Stomach (tissue), 9 donors: ENCODE results near the gene FIGN. TPM values are rescaled to one million over a fixed set of nuclear protein-coding genes. Genes with fewer than 3 reads are reported as not detected.

Experiments
- DNase-seq, 2 donors: peaks; one replicate each; pipeline versions ENCODE4 v3.0.0 to v3.0.0-alpha.2; 2013 to 2019
- H3K27ac ChIP-seq, 5 donors: fragments of 200-600 bp in 4 of 5; sonication (generic) in 4 of 5; one replicate each; pipeline ENCODE4 v1.5.1; 2013 to 2019; ENCODE audit warnings: mild to moderate bottlenecking in 1 of 5, moderate library complexity in 1 of 5
- H3K27me3 ChIP-seq, 3 donors: fragments of 200-600 bp; sonication (generic); one replicate each; pipeline ENCODE4 v1.5.1; 2017 to 2019; ENCODE audit warnings: mixed run types in 1 of 3
- H3K36me3 ChIP-seq, 4 donors: fragments of 200-600 bp; sonication (generic); 1 replicate in 3 of 4; 2 replicates in 1 of 4; pipeline ENCODE4 v1.5.1; 2016 to 2019
- H3K4me1 ChIP-seq, 4 donors: fragments of 200-600 bp; sonication (generic); one replicate each; pipeline ENCODE4 v1.5.1; 2016 to 2019
- H3K4me3 ChIP-seq, 4 donors: fragments of 200-600 bp; sonication (generic) in 3 of 4; one replicate each; pipeline ENCODE4 v1.5.1; 2016 to 2019; ENCODE audit warnings: mild to moderate bottlenecking in 1 of 4
- H3K9me3 ChIP-seq, 4 donors: fragments of 200-600 bp; sonication (generic); one replicate each; pipeline ENCODE4 v1.5.1; 2016 to 2019
- EP300 ChIP-seq: sonication (generic); formaldehyde crosslinking; IDR thresholded peaks from one replicate; pipeline ENCODE4 v1.6.1; 2017; ENCODE audit warnings: antibody characterized with exemption
- POLR2A ChIP-seq, 4 donors: fragments of 450-650 bp; IDR thresholded peaks; one replicate each; pipeline ENCODE4 v1.6.1; 2016; ENCODE audit warnings: antibody characterized with exemption in 4 of 4, control low read depth in 2 of 4, mild to moderate bottlenecking in 1 of 4, moderate library complexity in 1 of 4
- POLR2AphosphoS5 ChIP-seq, 3 donors: sonication (generic); formaldehyde crosslinking; IDR thresholded peaks; one replicate each; pipeline ENCODE4 v1.6.1; 2016; ENCODE audit warnings: antibody characterized with exemption in 3 of 3
- WGBS, 5 donors: extraction: QIAGEN DNeasy Blood & Tissue Kit in 3 of 5; methylation state at CpG; one replicate each; pipeline versions ENCODE4 v1.1.5 to v1.1.7; 2013 to 2018; 5-methylcytosine and 5-hydroxymethylcytosine counted together
- intact Hi-C: fragments of 100-400 bp; cut with DNase I; formaldehyde crosslinking; loops from one replicate; pipeline ENCODE4 v1.15.1; 2023; ENCODE audit warnings: low total_unique reads
- polyA plus RNA-seq, 3 donors: library from polyadenylated mRNA; stranded (reverse); fragments of 200-250 nt; gene quantifications; one replicate each; pipeline ENCODE4 v1.2.3, GENCODE V29; 2013
- total RNA-seq, 5 donors: library from RNA; depleted of rRNA; stranded (reverse); fragments of >200 nt; gene quantifications; one replicate each; pipeline versions ENCODE4 v1.1.0 to v1.2.3, GENCODE V29; 2014 to 2016
- TF ChIP-seq, protein P1 (sequence below), 7 experiments: fragments of 450-650 bp in 4 of 7; fragments of 200-600 bp in 3 of 7; sonication (generic) in 3 of 7; IDR thresholded peaks; one replicate each; pipeline ENCODE4 v1.5.1; 2016 to 2019; ENCODE audit warnings: antibody characterized with exemption in 7 of 7, control low read depth in 2 of 7, mild to moderate bottlenecking in 1 of 7
- donor health status: healthy with polysubstance abuse.
- donor health status: Bipolar disorder and iron deficiency.
- donor health status: healthy.

FIGN gene
- total and polyA plus RNA-seq, 8 donors, result 0.33 to 8.9 (median 2.3) TPM

DNA sequence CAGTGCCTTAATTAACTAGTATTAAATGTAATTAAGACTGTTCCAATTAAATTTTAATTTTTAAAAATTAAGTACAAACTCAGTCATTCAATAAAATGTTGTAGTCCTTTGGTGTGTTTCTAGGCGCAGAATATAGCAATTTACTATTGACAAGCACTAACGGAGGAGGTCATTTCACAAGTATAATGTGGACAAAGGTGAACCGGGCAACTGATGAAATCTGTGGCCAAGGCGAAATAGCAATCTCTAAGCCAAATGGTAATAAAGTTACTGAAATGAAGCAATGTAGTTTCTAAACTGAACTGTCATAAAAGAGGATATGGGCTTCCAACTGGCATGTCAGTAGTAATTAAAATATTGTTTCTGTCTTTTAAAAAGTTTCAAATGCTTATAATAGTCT is 27.5 kb downstream of the FIGN start:
- H3K9me3 ChIP-seq, result no peaks in the 10 kb centered on the region
- no peak overlapping the region for H3K4me3 ChIP-seq
- no peaks in the 10 kb centered on the region for H3K27me3 ChIP-seq
- no peak overlapping the region for H3K27ac ChIP-seq
- no peaks in the 10 kb centered on the region for H3K36me3 ChIP-seq
- TF ChIP-seq POLR2AphosphoS5 (IDR thresholded peaks at IDR 0.05) (no peak), EP300 (no peak), POLR2A (IDR thresholded peaks at IDR 0.05) (no peak)
- TF ChIP-seq, protein P1, sequence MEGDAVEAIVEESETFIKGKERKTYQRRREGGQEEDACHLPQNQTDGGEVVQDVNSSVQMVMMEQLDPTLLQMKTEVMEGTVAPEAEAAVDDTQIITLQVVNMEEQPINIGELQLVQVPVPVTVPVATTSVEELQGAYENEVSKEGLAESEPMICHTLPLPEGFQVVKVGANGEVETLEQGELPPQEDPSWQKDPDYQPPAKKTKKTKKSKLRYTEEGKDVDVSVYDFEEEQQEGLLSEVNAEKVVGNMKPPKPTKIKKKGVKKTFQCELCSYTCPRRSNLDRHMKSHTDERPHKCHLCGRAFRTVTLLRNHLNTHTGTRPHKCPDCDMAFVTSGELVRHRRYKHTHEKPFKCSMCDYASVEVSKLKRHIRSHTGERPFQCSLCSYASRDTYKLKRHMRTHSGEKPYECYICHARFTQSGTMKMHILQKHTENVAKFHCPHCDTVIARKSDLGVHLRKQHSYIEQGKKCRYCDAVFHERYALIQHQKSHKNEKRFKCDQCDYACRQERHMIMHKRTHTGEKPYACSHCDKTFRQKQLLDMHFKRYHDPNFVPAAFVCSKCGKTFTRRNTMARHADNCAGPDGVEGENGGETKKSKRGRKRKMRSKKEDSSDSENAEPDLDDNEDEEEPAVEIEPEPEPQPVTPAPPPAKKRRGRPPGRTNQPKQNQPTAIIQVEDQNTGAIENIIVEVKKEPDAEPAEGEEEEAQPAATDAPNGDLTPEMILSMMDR (IDR thresholded peaks at IDR 0.05), result no peak
- intact Hi-C loops, result no loop called here
- H3K4me1 ChIP-seq, result peaks cover 0 to 17% (median 0%) of the 10 kb centered on the region in 4 donors
- DNase-seq, result no peak
- WGBS, 5 donors, result 87 to 97% (median 96%) methylated on average over 4 of the region's 4 CpGs

DNA sequence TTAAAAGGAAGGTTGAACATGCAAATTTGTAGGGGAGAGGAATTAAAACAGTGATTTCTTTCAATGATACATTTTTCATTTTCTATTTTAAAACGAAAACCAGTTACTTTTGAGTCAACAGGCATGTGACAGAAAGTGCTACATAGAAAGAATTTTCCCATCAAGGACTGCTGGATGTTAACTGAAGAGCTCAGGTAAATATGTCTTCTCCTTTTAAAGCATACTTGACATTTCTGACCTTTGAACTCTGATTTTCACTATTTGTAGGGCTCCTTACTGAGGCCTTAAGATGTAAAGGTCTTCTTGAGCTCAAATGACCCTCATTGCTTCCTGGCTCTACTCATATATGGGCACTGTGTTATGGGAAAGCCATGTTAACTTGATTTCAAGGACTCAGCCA is 32.4 kb downstream of the FIGN start:
- no peak for DNase-seq
- Histone ChIP-seq H3K27me3 (no peaks in the 10 kb centered on the region), H3K27ac (no peak overlapping the region), H3K4me1 (peaks cover 0 to 2% (median 0%) of the 10 kb centered on the region in 4 donors), H3K4me3 (no peak overlapping the region), H3K9me3 (no peaks in the 10 kb centered on the region), H3K36me3 (no peaks in the 10 kb centered on the region)
- WGBS, 5 donors, result 68 to 89% (median 80%) methylated on average over 1 of the region's 1 CpG
- intact Hi-C loops, result no loop called here
- TF ChIP-seq POLR2A (IDR thresholded peaks at IDR 0.05), result no peak
- no peak for TF ChIP-seq EP300

DNA sequence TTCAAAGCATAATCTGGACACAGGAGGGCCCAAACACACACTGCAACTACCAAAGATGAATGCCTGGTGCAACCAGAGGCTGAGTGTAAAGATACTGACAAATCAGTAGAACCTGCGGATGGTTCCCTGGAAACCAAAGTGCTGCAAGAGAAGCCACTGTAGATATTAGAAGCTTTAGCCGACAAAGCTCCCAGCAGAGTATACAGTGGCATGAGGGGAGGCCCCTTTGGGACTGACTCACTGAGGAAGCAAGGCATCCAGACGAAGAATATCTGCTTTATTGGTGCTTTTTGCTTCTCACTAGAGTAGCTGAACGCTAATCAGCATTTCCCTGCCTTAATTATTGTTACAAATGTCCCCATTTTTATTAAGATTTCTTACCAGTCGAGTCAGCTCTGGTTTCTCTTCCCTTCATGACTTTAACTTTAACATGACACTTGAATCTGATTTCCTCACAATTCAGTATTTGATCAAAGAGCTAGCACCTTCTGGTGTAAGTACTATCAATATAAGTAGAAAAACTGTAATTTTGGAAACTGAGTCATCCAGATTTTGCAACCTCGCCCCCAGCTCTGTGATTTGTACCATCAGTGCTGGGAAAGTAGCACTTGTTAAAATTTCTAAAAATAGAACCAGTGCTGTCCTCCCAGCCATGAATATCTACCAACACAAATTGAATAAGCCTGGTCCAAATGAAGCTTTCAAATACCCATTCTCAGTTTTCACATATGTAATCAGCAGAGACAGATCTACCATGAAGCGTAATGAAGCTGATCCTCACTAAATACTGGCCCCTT is 34.2 kb downstream of the FIGN start:
- TF ChIP-seq POLR2A (IDR thresholded peaks at IDR 0.05), result no peak
- H3K9me3 ChIP-seq, result no peaks in the 10 kb centered on the region
- no peak for DNase-seq
- H3K4me3 ChIP-seq, result no peak overlapping the region
- peaks cover 0 to 4% (median 0%) of the 10 kb centered on the region in 4 donors for H3K4me1 ChIP-seq
- WGBS, 5 donors, result 73 to 88% (median 78%) methylated on average over 7 of the region's 7 CpGs
- H3K27ac ChIP-seq, result no peak overlapping the region
- intact Hi-C loops, result no loop called here
- no peaks in the 10 kb centered on the region for H3K36me3 ChIP-seq
- H3K27me3 ChIP-seq, result no peaks in the 10 kb centered on the region

DNA sequence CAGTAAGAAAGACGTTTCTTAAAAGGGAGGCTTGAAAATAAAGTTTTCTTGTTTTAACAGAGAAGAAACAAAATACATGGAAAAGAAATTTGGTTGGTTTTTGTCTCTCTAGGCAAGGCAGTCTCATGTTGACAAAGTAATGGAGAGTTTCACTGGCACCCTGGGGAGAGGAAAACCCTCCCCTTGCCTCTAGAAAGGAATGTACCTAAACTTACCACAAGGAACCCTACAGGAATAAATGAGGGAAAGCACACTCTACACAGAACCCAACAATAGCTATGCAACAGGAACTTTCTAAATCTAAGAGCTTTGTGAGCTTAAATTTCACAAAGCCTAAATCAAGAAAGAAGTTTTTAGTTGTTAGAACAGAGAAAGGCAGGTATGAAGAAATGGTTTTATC is 37.0 kb downstream of the FIGN start:
- TF ChIP-seq POLR2A (IDR thresholded peaks at IDR 0.05) (no peak), EP300 (no peak), POLR2AphosphoS5 (IDR thresholded peaks at IDR 0.05) (no peak)
- TF ChIP-seq, protein P1 (IDR thresholded peaks at IDR 0.05), result no peak
- no peaks in the 10 kb centered on the region for H3K36me3 ChIP-seq
- no peak overlapping the region for H3K27ac ChIP-seq
- 76 to 89% (median 83%) methylated on average over 1 of the region's 1 CpG for WGBS, 5 donors
- H3K9me3 ChIP-seq, result no peaks in the 10 kb centered on the region
- no peak overlapping the region for H3K4me3 ChIP-seq
- H3K27me3 ChIP-seq, result no peaks in the 10 kb centered on the region
- intact Hi-C loops, result no loop called here
- no peak for DNase-seq
- peaks cover 0 to 4% (median 0%) of the 10 kb centered on the region in 4 donors for H3K4me1 ChIP-seq

DNA sequence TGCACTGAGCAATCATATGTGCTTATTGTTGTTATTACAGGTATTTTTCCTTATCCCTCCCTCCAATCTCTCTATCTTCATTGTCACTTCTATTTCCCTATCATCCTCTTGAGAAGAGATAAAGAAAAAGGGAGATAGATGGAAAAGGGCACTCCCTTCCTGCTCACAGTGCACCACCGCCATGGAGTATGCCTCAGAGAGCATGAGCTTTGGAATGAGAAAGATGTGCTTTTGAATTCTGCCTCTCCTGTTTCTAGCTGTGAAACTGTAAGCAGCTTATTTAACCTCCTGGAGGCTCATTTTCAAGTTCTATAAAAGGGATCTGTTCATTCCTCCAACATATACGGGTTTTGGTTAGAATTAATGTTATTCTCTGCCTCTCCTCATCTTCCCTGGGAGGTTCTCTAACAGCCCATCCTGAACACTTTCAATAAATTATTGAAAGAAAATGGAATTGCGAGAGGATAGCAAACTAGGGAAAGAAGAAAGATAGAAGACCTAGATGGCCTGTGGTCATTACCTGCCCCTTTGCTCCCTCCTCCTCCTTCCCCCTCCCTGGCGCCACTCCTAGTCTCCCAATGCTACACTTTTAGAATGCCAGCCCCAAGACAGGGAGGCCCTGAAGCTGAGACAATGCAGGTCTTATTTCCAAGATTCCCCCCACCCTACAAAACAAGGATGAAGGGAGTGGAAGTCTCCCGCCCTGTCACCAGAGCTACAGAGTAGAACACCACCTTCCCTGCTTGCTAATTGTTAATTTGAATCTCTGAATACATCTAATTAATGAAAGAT is 37.8 kb downstream of the FIGN start:
- Histone ChIP-seq H3K9me3 (no peaks in the 10 kb centered on the region), H3K4me1 (peaks cover 0 to 8% (median 2%) of the 10 kb centered on the region in 4 donors), H3K4me3 (no peak overlapping the region), H3K27me3 (no peaks in the 10 kb centered on the region), H3K27ac (no peak overlapping the region), H3K36me3 (no peaks in the 10 kb centered on the region)
- intact Hi-C loops, result no loop called here
- TF ChIP-seq POLR2A (IDR thresholded peaks at IDR 0.05) (no peak), EP300 (no peak), POLR2AphosphoS5 (IDR thresholded peaks at IDR 0.05) (no peak)
- TF ChIP-seq, protein P1 (IDR thresholded peaks at IDR 0.05), result no peak
- 87 to 93% (median 92%) methylated on average over 5 of the region's 5 CpGs for WGBS, 5 donors
- DNase-seq, result no peak
